Glutamatergic neuron (in vitro differentiated cells): ENCODE results near the gene RET. TPM values are rescaled to one million over a fixed set of nuclear protein-coding genes. Genes with fewer than 3 reads are reported as not detected.

Experiments
- DNase-seq: peaks from one replicate; pipeline ENCODE4 v3.0.0; 2022
- H3K27ac Mint-ChIP-seq: one replicate; pipeline ENCODE4 v1.8.0; 2020; ENCODE audit warnings: mild to moderate bottlenecking, mixed read lengths, inconsistent platforms; ENCODE audit not compliant: unreplicated experiment
- H3K27me3 Mint-ChIP-seq: one replicate; pipeline ENCODE4 v1.8.0; 2020; ENCODE audit warnings: mild to moderate bottlenecking, moderate library complexity, mixed read lengths, inconsistent platforms; ENCODE audit not compliant: unreplicated experiment
- H3K36me3 Mint-ChIP-seq: one replicate; pipeline ENCODE4 v1.8.0; 2020; ENCODE audit warnings: mild to moderate bottlenecking, mixed read lengths, inconsistent platforms; ENCODE audit not compliant: unreplicated experiment
- H3K4me1 Mint-ChIP-seq: one replicate; pipeline ENCODE4 v1.8.0; 2020; ENCODE audit warnings: mild to moderate bottlenecking, low read depth, mixed read lengths, inconsistent platforms; ENCODE audit not compliant: unreplicated experiment
- H3K4me3 Mint-ChIP-seq: one replicate; pipeline ENCODE4 v1.8.0; 2020; ENCODE audit warnings: mild to moderate bottlenecking, mixed read lengths, inconsistent platforms; ENCODE audit not compliant: unreplicated experiment
- H3K9me3 Mint-ChIP-seq: one replicate; pipeline ENCODE4 v1.8.0; 2020; ENCODE audit warnings: mild to moderate bottlenecking, moderate library complexity, mixed read lengths, inconsistent platforms; ENCODE audit not compliant: unreplicated experiment
- total RNA-seq: library from RNA; stranded (reverse); fragmentation: NEBNext Ultra II Directional; extraction: Animal tissue kit (Norgen Biotek cat#: 25700); gene quantifications from one replicate; pipeline ENCODE4 v1.2.1, GENCODE V29; 2021; ENCODE audit not compliant: unreplicated experiment
- TF ChIP-seq, protein P1 (sequence below): fragments of 200-600 bp; sonication (generic); IDR thresholded peaks from one replicate; pipeline ENCODE4 v1.5.0; 2021; ENCODE audit not compliant: partially characterized antibody, unreplicated experiment

RET gene
- total RNA-seq, 1 donor from 2014 or later = 34.7 TPM

DNA sequence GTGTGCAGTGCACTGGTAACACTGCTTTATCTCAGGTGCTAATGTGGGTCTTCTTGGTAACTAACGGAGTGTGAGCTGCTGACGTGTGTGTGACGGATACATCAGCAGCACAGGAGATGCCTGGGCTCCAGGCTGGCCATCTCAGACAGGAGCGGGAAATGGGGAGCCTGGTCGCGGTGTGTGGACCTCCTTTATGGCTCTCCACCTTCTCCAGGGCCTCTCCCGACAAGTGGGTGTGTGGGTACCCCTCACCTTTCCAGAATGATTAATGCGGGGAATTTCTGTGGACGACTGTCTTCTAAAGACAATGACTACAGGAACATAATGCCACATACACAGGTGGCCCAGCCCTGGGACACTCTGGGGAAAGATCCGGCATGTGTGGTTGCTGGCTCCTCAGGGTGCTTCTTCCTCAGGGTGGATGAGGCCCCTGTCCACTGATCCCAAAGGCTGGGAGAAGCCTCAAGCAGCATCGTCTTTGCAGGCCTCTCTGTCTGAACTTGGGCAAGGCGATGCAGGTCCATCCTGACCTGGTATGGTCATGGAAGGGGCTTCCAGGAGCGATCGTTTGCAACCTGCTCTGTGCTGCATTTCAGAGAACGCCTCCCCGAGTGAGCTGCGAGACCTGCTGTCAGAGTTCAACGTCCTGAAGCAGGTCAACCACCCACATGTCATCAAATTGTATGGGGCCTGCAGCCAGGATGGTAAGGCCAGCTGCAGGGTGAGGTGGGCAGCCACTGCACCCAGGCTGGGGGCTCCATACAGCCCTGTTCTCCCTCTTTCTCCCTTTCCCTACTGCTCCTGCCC is 41.1 kb downstream of the RET start:
- Mint-ChIP-seq H3K4me1 (peaks cover 17% of the 10 kb centered on the region), H3K27ac (no peak overlapping the region), H3K27me3 (peaks cover 7% of the 10 kb centered on the region), H3K36me3 (no peaks in the 10 kb centered on the region), H3K9me3 (peaks cover 5% of the 10 kb centered on the region), H3K4me3 (no peak overlapping the region)
- TF ChIP-seq, protein P1, sequence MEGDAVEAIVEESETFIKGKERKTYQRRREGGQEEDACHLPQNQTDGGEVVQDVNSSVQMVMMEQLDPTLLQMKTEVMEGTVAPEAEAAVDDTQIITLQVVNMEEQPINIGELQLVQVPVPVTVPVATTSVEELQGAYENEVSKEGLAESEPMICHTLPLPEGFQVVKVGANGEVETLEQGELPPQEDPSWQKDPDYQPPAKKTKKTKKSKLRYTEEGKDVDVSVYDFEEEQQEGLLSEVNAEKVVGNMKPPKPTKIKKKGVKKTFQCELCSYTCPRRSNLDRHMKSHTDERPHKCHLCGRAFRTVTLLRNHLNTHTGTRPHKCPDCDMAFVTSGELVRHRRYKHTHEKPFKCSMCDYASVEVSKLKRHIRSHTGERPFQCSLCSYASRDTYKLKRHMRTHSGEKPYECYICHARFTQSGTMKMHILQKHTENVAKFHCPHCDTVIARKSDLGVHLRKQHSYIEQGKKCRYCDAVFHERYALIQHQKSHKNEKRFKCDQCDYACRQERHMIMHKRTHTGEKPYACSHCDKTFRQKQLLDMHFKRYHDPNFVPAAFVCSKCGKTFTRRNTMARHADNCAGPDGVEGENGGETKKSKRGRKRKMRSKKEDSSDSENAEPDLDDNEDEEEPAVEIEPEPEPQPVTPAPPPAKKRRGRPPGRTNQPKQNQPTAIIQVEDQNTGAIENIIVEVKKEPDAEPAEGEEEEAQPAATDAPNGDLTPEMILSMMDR = no peak
- no peak for DNase-seq

DNA sequence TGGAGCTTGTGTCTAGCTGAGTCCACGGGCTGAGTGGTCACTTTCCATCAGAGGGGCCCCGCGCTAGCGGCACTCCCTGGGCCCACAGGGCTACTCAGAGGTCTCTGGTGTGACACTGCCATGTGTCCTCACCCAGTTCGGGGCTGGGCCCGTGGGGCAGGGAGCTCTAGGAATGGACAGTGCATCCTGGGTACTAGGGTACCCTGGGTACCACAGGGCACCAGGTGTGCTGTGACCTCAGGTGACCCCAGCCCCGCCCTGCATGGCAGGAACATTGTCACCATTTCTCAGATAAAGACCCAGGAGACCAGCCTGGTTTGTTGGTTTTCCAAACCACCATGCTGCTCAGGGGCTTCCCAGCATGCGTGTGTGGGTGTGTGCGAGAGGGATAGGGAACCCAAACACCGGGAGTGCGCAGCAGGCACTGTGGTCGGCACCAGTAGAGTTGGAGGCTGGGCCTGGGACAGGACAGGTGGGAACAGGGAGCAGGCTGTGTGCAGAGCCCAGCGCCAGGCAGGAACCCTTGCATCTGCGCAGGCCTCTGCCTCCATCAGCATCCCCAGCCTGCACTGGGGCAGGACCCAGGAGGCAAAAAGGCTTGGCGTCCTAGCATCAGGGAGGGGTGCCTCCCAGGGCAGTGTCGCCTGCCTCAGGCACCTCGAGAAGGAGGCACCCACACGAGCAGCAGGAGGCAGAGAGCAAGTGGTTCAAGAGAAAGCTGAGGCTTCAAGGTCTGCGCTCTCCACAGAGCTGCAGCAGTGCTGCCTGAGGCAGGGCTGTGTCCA is 42.0 kb downstream of the RET start:
- TF ChIP-seq, protein P1 = no peak
- Mint-ChIP-seq H3K27me3 (peaks cover 14% of the 10 kb centered on the region), H3K36me3 (no peaks in the 10 kb centered on the region), H3K9me3 (peaks cover 10% of the 10 kb centered on the region), H3K4me1 (peaks cover 24% of the 10 kb centered on the region), H3K27ac (no peak overlapping the region), H3K4me3 (no peak overlapping the region)
- peak; percentile 14 for DNase-seq

DNA sequence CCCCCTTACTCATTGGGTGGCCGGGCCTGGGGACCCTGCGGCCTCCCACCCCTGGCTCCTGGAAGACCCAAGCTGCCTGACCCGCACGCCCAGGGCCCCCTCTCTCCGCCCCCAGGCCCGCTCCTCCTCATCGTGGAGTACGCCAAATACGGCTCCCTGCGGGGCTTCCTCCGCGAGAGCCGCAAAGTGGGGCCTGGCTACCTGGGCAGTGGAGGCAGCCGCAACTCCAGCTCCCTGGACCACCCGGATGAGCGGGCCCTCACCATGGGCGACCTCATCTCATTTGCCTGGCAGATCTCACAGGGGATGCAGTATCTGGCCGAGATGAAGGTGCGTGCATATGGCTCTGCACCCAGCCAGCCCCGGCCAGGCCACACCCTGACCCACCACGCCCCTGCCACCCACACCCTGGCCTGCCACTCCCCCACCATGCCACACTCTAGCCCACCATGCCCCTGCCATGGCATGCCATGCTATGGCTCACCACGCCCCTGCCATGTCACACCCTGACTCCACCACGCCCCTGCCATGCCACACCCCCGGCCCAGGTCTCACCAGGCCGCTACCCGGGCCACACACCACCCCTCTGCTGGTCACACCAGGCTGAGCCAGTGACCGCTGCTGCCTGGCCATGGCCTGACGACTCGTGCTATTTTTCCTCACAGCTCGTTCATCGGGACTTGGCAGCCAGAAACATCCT is 42.7 kb downstream of the RET start:
- Mint-ChIP-seq H3K27ac (no peak overlapping the region), H3K36me3 (no peaks in the 10 kb centered on the region), H3K4me1 (peaks cover 26% of the 10 kb centered on the region)

DNA sequence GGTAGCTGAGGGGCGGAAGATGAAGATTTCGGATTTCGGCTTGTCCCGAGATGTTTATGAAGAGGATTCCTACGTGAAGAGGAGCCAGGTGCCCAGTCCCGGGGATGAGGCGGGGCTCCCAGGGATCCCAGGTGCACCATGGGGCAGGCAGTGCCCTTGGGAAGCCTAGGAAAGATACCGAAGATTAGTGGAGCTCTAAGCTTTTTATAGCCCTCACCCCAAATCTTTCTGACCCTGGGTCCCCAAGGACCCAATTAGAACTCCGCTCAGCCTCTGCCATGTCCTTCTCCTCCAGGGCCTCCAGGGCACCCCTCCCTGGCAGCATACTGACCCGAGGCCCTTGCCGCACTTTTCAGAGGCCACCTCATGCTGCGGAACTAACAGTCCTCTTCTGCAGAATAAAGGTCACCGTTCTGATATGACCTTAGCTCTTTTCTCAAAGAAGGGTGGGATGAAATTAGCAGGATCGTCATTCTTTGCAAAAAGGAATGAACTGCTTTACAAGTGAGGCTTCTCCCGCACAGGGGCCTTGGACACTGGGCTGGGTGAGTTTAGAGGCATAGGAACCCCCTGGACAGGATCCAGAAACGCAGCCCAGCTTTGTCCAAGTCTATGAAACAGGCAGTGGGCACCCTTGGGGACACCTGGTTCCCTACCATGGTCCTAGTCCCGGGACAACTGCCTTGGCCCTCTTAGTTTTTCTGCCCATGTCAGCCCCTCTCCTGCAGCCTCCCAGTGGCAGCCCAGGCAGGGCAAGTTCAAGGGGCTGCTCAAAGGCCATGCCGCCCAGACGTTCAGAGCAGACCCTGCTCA is 43.5 kb downstream of the RET start:
- no peak overlapping the region for H3K4me3 Mint-ChIP-seq
- peaks cover 31% of the 10 kb centered on the region for H3K4me1 Mint-ChIP-seq
- DNase-seq = no peak
- H3K27me3 Mint-ChIP-seq = peaks cover 16% of the 10 kb centered on the region
- H3K9me3 Mint-ChIP-seq = peaks cover 10% of the 10 kb centered on the region
- no peak overlapping the region for H3K27ac Mint-ChIP-seq
- TF ChIP-seq, protein P1 = no peak
- H3K36me3 Mint-ChIP-seq = no peaks in the 10 kb centered on the region

More for the DNA sequence above, 42.7 kb downstream of the RET start:
- peaks cover 16% of the 10 kb centered on the region for H3K27me3 Mint-ChIP-seq
- peak; percentile 27 for DNase-seq
- peaks cover 10% of the 10 kb centered on the region for H3K9me3 Mint-ChIP-seq
- no peak overlapping the region for H3K4me3 Mint-ChIP-seq
- TF ChIP-seq, protein P1 = no peak
